A549 (cell line): ENCODE results near the gene ZNF337.

Experiments
- CBX8 ChIP-seq: fragments of 200-600 bp; sonication (generic); IDR thresholded peaks from 2 replicates; pipeline ENCODE4 v1.6.1; 2016
- CTCF ChIP-seq: fragments of >200 bp; sonication (Bioruptor Twin); formaldehyde crosslinking; IDR thresholded peaks from 3 replicates; pipeline ENCODE4 v1.5.1; 2016
- KDM5A ChIP-seq: fragments of 200-600 bp; sonication (generic); IDR thresholded peaks from 2 replicates; pipeline ENCODE4 v1.6.1; 2016; ENCODE audit warnings: antibody characterized with exemption, mild to moderate bottlenecking
- MYC ChIP-seq: IDR thresholded peaks from 2 replicates; pipeline ENCODE4 v1.6.1; 2012; ENCODE audit warnings: mild to moderate bottlenecking, inconsistent platforms, low read length, improper control_type of control experiment, borderline replicate concordance
- RNF2 ChIP-seq: fragments of 200-600 bp; sonication (generic); IDR thresholded peaks from 2 replicates; pipeline ENCODE4 v1.6.1; 2016; ENCODE audit warnings: low read depth, mild to moderate bottlenecking, antibody characterized with exemption, moderate library complexity, borderline replicate concordance

- no peak for TF ChIP-seq MYC
- TF ChIP-seq CTCF, result no peak
- TF ChIP-seq CBX8, result no peak
- TF ChIP-seq RNF2, result no peak
- TF ChIP-seq KDM5A, result no peak
Observed at GRCh38 chr20:25695532-25696370, 902 bp downstream of the ZNF337 start.
